Islet precursor cell (in vitro differentiated cells): ENCODE measurements around the gene SPINK14.

Experiments used
- DNase-seq: peaks from one replicate; pipeline ENCODE4 v3.0.0-alpha.2; 2018

The SPINK14 gene

DNA sequence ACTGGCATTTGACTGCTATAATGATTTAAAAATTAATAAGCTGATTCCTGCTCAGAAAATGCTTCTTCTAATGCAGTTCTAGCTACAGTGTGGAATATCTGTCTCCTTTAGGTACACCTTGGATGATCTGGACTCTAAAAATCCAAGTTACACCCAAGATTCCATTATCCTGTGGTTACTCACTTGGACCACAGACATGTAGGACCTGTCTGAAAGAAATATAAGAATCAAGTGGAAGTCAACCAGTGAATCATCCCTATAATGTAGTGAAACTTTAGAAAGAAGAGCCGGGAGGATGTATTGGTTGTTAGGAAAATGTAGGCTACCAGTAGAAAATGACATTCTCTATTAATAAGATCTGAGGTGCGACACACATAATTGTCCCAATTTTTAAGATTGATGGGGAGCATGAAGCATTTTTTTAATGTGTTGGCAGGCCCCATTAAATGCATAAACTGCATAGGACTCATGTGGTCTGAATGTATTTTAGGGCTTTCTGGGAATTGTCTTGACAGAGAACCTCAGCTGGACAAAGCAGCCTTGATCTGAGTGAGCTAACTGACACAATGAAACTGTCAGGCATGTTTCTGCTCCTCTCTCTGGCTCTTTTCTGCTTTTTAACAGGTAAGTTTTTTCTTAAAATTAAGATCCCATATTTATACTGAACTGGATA, 34.3 kb downstream of the SPINK14 start, which contains the start of gene SPINK6:
Gene SPINK6, plus strand, starts transcription at position 512 of the 673 bp plus-strand sequence. Its CDS starts 55 bp downstream, at position 567.
- DNase-seq: no peak

DNA sequence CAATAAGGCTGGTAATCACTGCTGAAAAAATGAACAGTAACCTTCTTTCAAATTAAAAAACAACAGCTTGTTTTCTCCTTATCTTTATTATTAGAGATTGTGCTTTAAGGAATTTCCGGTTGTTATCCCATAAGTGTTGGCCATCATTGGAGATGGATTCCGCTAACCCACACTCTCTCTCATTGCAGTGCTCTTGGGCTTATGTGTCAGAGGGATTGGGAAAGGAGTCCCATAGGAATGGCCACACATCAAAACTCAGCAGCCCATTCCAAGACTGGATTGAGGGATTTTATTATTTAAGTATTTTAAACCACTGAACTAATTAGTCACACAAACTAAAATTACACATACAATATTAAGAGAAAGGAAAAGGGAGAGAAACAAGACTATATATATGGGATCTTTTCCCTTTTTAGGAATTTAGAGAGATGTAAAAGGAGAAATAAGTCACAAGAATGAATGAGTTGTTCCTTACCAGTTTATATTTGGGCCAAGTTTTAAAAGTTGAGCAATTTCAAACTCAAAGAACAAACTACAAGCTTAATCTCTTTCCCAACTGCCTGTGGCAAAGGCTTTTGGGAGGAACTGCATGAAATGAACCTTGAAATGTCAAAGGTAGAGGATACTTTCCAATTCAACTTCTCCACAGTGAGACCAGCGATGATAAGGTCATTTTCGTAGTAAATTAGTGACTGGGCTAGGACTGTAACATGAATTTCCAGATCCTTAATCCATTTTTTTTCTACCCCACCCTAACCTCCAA, 36.9 kb downstream of the SPINK14 start:
- no peak for DNase-seq

DNA sequence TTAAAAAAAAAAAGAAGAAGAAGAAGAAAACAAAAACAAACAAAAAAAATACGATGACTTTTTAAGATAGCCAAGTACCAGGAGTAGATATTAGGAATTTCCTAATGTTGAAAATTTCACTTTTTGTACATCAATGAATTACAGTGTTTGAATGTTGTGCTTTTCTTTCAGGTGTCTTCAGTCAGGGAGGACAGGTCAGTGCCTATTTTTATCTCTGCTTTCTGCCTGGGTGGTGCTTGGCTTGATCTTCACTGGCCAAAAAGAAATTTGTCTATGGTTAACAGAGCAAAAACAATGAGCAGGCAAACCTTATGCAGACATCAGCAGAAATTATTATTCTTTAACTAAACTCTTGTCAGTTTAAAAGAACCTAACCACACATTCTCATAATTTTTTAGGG, 37.5 kb downstream of the SPINK14 start:
- no peak for DNase-seq

DNA sequence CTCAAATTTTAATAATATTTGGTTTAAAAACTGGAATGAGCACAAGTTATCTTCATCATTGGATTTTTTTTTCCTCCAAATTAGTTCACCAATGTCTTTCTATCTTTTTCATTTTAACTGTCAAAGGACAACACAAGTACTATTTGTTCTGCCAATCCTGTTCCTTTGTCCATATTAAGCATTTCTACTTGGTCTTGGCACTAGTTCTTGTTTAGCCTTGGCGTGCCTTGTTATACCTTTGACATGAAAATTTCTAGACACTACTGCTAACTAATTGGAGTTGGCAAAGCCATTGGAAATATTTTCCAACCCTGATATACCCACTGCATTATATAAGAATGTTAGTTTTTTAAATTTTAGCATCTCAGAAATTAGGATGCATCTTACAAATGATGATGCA, 38.3 kb downstream of the SPINK14 start:
- DNase-seq: no peak

DNA sequence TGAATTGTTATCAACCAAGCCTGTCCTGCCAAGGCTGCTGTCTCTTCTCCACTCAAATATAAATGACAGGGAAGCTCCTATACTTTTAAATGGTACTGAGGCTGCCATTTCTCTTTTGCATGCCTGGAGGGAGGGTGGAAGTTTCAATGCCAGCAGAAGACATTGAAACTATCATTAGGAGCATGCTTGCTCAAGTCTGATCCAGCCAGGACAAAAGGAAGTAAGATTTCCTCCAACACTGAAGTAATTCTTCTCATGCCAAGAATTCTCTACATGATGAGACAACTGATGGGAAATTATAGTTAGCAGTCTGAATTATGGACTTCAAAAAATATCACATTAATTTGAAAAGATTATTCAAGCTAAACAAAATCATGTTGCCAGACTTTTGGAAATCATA, 39.9 kb downstream of the SPINK14 start:
- no peak for DNase-seq

DNA sequence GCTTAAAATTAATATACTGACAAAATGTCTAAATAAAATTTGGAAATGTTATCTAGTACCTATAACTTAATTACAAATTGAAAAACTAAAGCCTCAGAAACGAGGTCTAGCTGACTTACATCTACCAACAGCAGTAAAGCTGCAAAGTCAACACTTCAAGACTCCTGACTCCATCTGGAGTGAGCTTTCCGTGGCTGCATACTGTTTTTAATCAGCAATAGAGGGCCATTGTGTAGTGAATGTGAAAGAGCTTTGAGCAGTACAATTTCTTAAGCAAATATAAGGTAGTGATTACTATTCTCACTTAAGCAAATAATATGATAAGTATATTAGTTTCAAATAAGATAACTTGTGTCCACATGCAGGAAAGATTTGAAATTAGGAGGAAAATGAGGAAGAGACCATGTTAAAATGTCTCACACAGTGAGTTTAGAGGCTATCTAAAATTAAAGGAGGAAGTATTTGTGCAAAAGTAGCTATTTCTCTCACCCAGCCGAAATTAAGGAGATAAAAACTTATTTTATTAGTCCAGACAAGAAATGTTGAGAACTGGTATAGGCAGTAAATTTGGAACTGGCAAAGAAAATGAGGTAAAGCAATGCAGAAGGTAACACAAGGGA, 40.9 kb downstream of the SPINK14 start:
- no peak for DNase-seq

DNA sequence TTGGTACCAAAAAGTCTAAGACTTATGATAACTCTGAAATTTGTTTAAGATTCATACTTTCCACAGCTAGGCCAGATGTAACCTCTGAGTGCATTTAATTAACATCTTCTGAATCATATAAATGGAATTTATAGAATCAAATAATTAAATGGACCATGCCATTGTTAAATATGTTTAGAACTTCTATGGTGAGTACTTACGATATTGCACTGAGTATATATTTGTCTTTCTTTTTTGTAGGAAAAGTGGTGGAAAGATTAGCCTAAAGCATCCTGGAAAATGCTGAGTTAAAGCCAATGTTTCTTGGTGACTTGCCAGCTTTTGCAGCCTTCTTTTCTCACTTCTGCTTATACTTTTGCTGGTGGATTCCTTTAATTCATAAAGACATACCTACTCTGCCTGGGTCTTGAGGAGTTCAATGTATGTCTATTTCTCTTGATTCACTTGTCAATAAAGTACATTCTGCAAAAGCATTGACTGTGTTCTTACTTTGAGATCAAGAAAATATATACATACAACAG, 46.4 kb downstream of the SPINK14 start:
- no peak for DNase-seq

DNA sequence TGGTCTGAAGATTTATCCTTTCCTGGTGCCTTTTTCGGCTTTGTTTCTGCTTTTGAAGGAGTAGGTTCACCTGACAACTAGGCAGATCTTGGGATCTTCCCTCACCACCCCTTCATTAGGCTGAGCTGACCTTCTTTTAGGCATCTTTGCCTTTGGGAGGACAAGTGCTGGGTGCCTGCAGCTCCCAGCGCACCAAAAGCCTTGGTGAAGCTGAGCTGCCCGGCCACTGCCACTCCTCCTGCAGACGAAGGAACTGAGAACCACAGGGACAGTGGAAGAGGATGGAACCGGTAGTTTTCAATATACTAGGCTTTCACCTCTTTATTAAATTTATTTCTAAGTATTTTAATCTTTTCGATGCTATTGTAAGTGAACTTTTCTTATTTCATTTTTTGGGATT, 53.2 kb downstream of the SPINK14 start:
- DNase-seq: no peak

DNA sequence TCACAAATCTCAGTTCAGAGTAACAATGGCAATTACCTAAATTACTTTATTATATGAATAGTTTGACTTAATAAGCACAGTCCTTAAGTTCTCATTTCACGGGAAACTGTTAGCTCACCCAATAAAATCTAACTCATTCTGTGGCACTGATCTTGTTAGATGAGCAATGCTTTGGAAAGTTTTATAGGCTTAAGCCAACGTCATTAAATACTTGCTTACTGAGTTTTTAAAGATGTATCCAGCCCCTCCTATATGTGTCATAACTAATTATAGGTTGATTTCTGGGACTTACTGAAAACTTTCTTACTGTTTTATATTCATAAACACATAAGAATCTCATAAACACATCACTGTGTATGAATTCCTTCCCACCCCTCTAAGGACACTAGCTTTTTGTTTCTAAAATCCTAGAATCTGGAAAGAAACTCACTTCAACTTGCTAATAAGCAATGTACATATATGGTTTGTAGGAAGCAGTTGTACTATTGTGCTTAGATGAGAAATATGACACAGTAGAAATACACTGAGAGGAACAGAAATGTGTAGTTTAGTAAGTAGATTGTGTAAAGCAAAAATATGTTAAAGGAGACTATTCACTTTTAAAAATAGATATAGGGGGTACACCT, 55.9 kb downstream of the SPINK14 start:
- DNase-seq: no peak
